ENCODE results near the gene PLAA.

Gene PLAA

DNA sequence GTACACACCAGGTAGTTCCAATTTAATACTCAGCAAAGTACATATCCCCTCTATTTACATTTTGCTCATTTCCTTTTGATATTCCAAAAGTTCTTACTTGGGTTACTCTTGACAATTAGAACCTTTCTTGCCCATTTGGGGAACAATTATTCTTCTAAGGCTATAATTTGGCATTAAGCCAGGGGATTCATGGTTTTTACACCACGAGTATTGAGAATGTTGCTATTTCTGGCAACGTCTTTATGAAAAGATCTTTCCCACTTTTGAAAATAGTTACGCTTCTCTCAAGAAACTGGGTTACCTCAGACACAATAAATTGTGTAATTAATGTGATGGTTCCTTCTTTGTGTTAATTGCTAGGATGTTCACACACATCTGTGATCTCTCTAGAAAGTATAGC is 43.0 kb downstream of the PLAA start:
- DNase-seq (ENCODE audit: low read depth): no peak
- no peak for TF ChIP-seq CTCF (IDR thresholded peaks at IDR 0.05; ENCODE audit: control insufficient read depth, extremely low read depth, insufficient read depth)
- H3K4me3 ChIP-seq (ENCODE audit: low read depth, low read length): no peak overlapping the region

- H3K4me3 ChIP-seq (ENCODE audit: low read depth, low read length): peak overlapping the region; percentile 84
- no peak for DNase-seq (ENCODE audit: low read depth)
- no peak for TF ChIP-seq CTCF (IDR thresholded peaks at IDR 0.05; ENCODE audit: control insufficient read depth, extremely low read depth, insufficient read depth)
Measured at GRCh38 chr9:26893030-26893676, 53.9 kb downstream of the PLAA start.

GRCh38 chr9:26892251-26893029 is 54.6 kb downstream of the PLAA start, which contains the start of gene CAAP1:
Gene CAAP1 (minus strand): TSS chr9:26892802. CDS start chr9:26892715, 87 bp downstream.
- TF ChIP-seq CTCF (IDR thresholded peaks at IDR 0.05; ENCODE audit: control insufficient read depth, extremely low read depth, insufficient read depth): peak; percentile 57
- DNase-seq (ENCODE audit: low read depth): peak; percentile 77
- peak within 1 kb of the TSS; percentile 84 for H3K4me3 ChIP-seq (ENCODE audit: low read depth, low read length)

DNA sequence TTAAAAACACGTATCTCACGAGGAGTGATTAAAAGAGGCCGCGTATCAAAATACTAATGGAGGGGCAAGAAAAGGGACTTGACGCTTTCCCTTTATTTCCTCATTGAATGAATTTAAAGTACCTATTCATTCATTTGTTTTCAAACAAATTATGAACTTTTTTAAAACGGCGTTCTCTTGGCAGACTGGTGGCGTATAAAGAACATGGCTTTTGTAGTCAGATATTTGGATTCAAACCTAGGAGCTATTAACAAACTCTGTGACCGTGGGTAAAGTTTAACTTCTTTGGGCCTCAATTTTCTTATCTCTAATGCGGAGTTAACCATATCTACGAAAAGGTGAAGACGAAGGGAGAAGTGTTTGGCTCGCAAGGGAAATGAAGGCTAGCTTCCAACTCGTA is 55.3 kb downstream of the PLAA start:
- TF ChIP-seq CTCF (IDR thresholded peaks at IDR 0.05; ENCODE audit: control insufficient read depth, extremely low read depth, insufficient read depth): no peak
- no peak for DNase-seq (ENCODE audit: low read depth)
- peak overlapping the region; percentile 84 for H3K4me3 ChIP-seq (ENCODE audit: low read depth, low read length)

DNA sequence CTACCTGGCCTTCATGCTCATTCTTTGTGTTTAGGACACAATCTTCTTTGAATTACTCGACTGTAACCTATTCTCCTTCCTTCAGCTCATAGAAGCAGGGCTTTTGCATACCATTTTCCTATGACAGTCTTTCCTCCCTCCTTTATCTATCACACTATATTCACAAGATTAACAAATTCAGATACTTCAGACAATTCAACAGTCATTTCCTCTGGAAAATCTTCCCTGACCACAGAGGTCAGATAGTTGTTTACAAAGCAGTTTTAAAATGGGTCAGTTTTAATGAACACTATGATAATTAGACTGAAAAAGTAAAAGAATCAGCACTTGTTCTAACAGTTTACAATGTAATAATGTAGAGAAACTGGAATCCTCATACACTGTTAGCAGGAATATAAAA is 58.8 kb downstream of the PLAA start:
- H3K4me3 ChIP-seq (ENCODE audit: low read depth, low read length): no peak overlapping the region
- DNase-seq (ENCODE audit: low read depth): no peak
- TF ChIP-seq CTCF (IDR thresholded peaks at IDR 0.05; ENCODE audit: control insufficient read depth, extremely low read depth, insufficient read depth): no peak

GRCh38 chr9:26882154-26882553 is 64.9 kb downstream of the PLAA start:
- TF ChIP-seq CTCF (IDR thresholded peaks at IDR 0.05; ENCODE audit: control insufficient read depth, extremely low read depth, insufficient read depth): no peak
- no peak for DNase-seq (ENCODE audit: low read depth)
- H3K4me3 ChIP-seq (ENCODE audit: low read depth, low read length): no peak overlapping the region
